HG02938 (cell line): ENCODE measurements around the gene ALDH3A2.
"Not testable (repeated sequence)": the region's sequence is repeated elsewhere in the genome, so short reads cannot be mapped to it uniquely, and the experiment has no call there.

ENCODE experiments used
- ATAC-seq: cut with Tn5 transposase; IDR thresholded peaks from one replicate; pipeline ENCODE4 v1.9.1; 2021; ENCODE audit warnings: mild to moderate bottlenecking, moderate library complexity; ENCODE audit not compliant: unreplicated experiment

Gene ALDH3A2

DNA sequence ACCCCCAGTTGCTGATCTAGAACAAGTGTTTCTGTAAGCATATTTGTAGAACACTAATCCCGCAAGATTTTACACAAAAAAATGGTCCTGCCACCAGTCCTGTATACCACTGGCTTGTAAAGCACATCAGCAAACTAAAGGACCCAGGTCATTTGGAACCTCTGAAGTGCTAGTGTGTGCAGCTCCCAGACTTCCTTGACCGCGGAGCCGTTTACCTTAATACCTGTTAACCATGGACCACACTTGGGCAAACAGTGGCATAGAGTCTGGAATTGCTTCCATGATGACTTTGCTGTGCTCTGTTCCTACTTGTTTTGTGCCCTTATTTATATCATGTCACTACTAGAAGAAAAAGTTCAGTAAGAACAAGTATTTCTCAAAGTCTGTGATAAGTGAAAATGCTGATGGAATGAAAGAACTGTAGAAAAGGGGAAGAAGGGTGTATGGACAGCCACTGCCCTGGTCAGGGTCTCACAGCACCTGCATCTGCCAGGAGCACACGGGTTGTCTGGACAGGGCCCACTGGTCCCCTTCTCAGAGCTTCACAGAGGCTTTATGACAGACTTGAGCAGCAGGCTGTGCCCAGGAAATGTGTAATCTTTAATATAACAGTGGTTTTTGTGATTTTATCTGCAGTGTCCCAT, 29.3 kb downstream of the ALDH3A2 start:
- ATAC-seq: no peak

DNA sequence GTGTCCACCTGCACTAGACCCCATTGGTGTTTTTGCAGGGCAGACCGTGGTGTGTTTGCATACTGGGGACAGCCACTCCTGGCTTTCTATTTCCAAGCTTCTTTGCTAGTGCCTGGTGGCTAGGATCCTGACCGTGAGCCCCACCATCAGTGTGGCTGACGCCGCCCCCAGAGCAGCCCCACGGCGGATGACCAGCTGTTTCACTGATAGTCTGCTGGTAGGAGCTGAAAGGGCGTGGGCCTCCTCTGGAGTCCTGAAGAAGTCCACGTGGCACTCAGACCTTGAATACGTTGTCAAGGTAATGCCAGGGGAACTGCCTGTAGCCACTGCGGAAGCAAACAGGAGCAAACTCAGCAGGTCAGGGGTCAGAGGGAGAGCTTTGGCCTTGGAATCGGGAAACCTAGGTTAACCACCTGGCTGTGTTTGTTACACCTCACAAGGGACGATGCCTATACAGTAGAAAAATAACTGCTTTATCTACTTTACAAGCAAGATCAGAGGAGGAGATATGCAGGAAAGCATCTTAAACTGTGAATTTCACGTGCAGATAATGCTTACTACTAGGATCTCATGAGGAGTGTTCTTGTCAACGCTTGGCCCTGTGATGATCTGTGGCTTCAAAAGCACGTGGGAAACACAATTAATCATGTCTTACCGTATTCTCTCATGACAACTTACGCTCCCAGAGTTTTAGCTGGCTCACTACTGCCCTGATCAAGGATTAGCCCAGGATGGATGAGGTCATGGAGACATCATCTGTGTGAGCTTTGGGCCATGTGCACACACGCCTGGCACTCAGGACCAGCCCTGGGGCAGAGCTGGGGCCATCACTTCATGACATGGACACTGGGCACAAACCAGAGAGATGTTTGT, 30.3 kb downstream of the ALDH3A2 start:
- ATAC-seq: no peak

DNA sequence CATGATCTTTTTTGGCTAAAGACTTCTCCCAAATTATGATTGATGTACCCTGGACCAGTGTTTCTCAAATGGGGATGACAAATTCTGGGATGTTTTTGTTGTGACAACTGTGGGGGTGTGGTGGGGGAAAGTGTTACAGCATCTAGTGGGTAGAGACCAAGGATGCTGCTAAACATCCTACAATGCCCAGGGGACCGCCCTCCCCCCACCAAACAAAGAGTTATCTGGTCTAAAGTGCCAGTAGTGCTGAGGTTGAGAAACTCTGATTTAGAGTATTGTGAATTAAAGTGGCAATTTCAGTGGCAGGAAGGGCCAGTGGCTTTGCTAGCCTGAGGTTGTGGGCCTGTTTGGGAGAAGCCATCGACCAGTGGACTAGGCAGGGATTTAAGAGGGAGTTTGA, 34.6 kb downstream of the ALDH3A2 start:
- no peak for ATAC-seq

DNA sequence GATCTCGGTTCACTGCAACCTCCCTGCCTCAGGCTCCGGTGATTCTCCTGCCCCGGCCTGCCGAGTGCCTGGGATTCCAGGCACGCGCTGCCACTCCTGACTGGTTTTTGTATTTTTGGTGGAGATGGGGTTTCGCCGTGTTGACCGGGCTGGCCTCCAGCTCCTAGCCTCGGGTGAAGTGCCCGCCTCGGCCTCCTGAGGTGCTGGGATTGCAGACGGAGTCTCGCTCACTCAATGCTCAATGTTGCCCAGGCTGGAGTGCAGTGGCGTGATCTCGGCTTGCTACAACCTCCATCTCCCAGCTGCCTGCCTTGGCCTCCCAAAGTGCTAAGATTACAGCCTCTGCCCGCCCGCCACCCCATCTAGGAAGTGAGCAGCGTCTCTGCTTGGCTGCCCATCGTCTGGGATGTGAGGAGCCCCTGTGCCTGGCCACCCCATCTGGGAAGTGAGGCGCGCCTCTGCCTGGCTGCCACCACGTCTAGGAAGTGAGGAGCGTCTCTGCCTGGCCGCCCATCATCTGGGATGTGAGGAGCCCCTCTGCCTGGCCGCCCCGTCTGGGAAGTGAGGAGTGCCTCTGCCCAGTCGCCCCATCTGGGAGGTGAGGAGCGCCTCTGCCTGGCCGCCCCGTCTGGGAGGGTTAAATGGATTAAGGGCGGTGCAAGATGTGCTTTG, 36.5 kb downstream of the ALDH3A2 start:
- ATAC-seq: not testable (repeated sequence)

DNA sequence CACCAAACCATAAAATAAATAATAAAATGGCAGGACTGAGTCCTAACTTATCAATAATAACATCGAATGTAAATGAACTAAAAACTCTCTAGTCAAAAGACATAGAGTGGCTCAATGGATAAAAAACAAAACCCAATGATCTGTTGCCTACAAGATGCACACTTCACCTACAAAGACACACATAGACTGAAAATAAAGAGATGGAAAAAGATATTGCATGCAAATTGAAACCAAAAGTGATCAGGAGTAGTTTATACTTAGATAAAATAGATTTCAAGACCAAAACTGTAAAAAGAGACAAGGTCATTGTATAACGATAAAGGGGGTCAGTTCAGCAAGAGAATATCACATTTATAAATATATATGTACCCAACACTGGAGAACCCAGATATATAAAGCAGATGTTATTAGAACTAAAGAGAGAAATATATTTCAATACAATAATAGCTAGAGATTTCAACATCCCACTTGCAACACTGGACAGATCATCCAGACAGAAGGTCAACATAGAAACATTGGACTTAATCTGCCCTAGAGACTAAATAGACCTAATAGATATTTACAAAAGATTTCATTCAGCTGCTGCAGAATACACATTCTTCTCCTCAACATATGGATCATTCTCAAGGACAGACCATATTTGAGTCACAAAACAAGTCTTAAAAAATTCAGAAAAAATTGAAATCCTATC, 38.0 kb downstream of the ALDH3A2 start:
- ATAC-seq: no peak

DNA sequence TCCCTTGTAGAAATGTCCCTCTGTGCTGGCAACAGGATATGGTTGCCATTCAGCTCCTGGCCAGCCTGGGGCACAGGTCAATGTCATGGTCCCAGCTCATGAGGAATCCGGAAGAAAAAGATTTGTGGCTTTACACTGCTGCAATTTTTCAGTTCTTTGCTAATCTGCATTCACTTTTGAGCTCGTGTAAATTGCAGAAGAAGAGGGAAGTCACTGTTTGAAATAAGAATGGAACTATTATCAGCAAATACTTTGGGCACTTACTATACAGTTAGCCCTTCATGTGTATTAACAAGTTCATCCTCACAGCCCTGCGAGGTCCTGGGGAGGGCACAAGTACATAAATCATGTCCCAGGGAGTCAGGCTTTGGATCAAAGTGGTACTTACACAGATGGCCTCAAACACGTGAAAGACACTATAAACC, 53.7 kb downstream of the ALDH3A2 start:
- no peak for ATAC-seq

DNA sequence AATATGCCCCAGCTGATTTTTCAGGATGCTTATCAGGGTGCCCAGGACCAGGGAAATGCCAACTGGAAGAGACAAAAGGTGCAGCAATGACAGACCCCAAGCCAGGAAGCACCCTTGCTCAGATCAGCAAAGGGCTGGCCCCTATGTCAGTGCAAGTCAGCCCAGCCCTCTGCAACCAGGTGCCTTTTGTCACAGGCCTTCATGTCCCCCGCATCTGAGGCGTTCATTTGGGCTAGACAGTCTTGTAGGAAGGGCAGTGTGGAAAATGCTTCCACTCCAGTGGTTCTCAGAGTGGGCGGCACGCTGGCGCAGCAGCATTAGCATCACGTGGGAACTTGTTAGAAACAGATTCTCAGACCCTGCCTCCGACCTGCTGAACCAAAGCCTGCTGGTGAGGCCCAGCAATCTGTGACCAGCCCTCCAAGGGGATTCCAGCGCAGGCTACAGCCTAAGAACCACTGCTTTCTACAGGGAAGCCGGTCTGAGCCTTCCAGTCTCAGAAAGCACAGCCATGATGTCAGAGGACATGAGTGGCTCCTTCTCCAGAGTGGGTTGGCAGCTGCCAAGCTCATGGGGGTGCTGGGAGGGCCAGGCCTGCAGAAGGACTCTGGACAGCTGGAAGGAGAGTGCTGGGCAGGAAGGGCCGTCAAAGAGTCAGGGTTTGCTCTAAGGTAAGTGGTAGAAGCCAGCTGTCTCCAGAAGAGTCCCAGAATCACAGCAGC, 54.7 kb downstream of the ALDH3A2 start:
- ATAC-seq: no peak

DNA sequence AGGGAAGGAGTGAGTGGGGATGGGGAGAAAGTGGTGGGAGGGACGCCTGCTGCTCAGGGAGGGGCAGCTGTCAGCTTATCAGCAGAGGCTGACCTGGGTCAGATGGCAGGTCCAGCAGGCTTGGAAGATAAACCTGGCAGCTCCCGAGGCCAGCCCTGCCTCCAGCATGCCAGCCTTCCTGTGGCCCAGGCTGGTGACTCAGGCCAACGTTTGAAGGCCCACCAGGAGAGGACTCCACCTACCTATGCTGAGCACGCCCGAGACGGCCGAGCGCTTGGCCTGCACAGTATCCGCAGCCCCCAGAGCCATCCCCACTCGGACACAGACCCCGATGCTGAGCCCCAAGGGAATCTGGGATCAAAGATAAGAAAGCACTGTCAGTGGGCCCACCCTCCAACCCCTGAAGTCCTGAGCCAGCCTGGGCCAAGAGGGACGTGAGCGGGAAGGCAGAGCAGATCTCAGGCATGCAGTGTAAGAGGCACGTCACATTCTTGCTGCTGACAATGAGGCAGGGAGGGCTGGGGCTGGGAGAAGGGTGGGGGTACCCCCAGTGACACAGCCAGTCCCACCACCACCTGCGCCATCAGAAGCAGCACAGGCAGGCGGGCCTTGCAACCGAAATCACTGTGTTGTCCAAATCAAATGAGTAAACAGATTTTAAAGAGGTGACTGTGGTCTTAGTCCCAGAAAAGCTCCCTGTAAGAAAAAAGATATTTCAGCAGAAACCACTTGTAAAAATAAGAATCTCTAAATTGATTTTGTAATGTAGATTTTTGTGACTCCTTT, 55.5 kb downstream of the ALDH3A2 start:
- no peak for ATAC-seq

DNA sequence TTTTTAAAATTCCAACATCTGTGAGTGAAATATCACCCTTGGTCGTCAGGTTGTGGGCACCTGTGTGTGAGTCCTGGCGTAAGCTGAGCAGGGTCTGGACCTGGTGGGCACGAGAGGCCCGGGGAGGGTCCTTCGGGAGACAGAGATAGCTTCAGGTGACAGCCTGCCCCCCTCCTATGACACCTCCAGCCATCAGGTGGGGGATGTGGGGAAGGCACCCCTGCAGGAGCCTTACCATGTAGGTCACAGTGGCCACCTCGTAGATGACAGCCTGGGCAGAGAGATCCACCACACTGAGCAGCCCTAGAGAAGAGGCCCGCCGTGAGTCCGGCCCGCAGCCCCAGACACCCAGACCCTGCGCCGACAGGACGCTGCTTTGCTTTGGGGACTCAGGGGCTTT, 56.6 kb downstream of the ALDH3A2 start:
- ATAC-seq: no peak

DNA sequence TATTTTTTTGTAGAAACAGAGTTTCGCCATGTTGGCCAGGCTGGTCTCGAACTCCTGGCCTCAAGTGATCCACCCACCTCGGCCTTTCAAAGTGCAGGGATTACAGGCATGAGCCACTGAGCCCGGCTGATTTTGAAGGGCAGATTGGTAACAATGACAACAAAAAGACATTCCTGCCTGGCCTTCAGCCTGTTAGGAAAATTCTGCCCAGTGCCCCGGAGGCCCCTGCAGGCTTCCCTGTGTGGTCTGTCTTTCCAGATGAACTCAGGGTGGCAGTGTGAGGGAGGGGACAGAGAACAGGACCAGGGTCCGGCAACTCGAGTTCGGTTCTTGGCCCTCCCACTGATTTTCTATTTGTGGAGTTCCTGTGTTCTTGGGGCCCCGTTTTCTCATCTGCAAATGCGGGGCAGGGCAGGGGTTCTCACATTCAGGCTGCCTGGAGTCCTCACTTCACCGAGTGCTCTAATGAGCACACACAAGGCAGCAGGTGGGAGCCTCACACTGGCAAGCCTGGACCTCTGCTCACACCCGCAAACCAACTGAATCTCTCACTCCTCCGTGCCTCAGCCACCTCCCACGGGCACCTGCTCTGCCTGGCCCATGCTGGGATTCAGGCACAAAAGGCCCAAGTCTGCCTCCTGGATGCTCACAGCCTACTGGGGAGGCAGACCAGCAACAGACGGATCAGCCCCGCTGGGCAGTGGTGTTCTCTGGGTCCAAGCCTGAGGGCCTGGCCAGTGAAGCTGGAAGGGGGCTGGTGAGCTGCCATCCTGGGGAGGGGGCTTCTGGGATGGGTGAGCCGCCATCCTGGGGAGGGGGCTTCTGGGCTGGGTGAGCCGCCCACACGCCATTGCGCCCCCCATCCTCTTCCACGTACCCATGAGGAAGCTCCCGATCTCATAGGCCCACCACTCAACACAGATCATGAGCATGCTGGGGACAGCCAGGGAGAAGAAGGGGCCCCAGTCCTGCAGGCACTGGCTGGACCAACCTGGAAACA, 57.5 kb downstream of the ALDH3A2 start:
- no peak for ATAC-seq

DNA sequence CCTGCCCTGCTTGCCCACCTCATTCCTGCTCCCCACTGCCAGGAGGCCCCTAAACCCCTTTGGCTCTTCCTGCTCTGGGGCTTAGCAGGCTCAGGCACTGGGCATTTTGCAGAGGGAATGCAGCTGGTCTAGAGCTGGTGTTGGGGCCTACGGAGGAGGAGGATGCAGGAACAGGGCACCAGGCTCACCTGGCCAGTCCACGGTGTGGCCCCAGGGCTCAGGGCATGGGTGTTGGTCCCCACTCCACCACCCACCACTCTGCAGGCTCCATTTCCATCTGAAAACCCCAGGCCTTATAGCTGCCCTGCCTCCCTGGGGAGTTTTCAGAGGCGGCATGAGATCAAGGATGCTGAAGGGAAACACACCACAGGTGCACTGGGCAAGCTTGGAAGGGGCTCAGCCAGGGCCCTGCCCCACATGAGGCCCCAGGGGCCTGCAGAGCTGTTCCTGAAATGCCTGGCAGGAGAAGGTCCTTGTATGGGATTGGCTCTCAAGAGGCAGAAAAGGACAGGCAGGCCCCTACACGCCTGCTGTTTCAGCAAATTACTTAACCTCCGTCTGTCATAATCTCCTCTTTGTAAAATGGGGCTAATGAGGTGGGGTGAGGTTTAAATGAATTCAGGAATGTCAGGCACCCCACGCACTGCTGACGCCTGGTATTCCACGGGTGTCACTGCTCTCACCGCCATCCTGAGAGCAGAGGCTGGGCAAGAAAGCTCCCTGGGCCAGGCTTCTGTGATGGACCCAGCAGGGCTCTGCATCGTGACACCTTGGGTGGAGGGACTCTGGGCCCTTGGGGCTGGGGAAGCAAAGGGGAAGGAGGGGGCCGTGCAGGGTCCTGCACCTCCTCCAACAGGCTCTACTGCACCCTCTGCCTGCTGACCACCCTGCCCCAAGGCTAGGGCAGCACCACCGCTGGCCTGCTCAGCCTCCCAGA, 58.5 kb downstream of the ALDH3A2 start:
- no peak for ATAC-seq

DNA sequence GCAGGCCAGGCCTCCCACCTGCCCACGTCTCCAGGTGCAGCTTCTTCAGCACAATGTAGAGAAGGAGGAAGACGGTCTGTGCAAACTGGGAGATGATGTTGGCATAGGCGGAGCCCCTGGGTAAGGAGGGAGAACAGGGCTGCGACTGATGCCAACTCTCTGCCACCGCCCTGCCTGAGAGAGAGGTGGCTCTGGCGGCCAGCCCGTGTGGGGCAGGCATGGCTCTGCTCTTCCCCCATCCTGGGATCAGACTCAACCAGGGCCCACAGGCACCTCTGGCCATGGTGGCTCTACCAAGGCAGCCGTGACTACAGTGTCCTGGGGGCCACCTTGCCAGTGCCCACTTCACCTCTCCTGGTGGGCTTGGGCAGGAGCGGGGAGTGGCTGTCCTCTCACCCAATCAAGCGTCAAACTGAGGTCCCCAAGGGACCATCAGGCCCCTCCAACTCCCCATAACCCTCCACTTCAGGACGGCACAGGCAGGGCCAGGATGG, 59.2 kb downstream of the ALDH3A2 start:
- no peak for ATAC-seq

DNA sequence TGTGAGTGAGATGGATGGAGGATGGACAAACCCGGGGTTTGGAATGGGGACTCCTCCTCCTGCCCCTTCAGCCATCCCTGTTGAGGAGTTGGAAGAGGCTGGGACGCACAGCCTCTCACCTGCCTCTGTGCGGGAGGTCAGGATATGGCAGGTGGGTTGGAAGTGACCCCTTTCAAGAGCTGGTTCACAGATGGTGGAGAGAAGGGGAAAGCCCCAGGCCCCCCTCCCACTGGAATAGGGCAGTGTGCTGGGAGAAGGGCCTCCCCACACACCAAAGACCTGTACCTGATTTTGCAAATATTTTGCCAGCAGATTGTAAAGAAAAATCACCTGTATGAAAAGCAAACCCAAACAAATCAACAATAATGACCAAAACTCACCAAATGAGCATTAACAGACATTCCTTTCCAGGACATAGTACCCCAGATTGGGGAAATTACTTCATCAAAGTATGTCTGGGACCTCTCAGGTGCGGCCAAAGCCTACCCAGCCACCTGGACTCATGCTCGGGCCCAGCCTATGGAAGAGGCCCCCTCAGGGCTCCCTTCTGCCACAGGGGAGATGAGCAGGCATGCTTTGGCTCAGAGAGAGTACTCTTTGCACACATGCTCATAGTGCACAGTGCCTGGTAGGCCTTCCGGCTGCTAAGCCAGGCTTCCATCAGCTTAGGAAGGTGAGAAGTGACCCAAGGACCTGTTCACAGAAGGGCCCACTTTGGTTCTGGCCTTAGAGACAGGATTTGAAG, 60.1 kb downstream of the ALDH3A2 start:
- no peak for ATAC-seq

DNA sequence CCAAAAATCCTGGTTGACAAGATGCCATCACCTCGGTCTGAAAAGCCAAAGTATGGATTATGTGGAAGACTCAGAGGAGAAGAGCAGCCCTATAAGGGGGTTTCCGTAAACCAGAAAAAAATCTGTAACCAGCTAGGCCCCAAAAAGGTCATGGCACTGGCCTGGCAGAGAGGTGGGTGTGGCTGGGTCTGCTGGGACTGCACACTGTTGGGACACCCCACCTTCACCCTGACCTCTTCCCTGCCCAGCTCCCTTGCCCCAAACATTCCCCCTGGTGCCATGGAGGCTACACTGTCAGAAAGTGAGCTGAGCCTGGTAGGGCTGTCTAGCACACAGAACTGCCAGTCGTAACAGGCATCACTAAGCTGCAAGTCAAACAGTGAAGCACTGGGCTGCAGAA, 61.3 kb downstream of the ALDH3A2 start:
- ATAC-seq: no peak

DNA sequence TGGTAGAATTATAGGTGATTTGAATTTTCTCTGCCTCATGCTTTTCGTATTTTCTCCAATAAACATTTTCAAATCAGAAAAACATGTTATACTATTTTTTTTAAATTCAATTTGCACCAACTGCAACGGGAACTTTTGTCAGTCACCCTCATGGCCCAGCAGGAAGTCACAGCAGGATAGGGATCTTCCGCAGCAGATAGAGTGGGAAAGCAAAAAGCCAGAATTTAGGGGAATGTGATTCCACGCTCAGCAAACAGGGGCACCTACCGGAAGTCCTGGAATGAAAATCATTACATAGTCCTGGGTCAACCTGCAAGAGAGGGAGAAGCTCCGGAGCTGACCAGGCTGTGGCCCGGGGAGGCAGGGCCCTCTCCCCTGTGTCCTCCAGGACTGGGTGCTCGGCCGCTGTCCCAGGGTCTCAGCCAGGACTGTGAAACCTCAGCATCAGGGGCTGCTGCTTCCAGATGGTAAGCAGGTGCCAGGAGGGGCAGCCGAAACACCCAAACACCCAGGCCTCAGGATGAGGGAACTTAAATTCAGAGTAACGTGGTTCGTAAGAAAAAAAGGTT, 64.0 kb downstream of the ALDH3A2 start:
- ATAC-seq: no peak

DNA sequence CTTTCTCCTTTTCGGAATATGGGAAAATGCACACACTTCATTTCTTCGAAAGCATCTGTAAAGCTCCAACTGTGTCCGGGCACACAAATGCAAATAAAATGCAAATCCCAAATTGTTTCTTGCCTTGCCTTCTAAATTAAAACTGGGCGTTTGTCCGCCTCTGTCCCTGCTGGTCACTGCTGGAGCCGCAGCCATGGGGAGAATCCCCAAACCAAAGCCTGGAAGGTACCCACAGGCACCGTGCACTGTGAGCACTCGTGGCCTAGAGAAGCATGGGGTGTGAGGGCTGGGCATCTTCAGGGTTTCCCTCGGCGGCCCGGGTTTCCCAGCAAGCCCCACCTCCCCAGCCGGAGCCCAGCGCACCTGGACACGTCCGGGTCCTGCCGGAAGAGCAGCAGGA, 64.9 kb downstream of the ALDH3A2 start:
- no peak for ATAC-seq
